Effector CD8-positive, alpha-beta T cell (primary cell): ENCODE data around the gene PRKCQ.
A peak's percentile ranks its signal among the peaks of the same experiment; 100 is the strongest.
"Not testable (repeated sequence)": the region's sequence is repeated elsewhere in the genome, so short reads cannot be mapped to it uniquely, and the experiment has no call there.

Experiments used
- DNase-seq: peaks from one replicate; lab custom pipeline; 2025; lab: John Stamatoyannopoulos, UW

The PRKCQ gene

GRCh38 chr10:6492896-6493295, 87.2 kb downstream of the PRKCQ start:
- DNase-seq, result no peak

GRCh38 chr10:6491841-6492609, 88.1 kb downstream of the PRKCQ start:
- DNase-seq, result no peak

GRCh38 chr10:6490614-6491013, 89.5 kb downstream of the PRKCQ start:
- no peak for DNase-seq

GRCh38 chr10:6487920-6488319, 92.2 kb downstream of the PRKCQ start:
- DNase-seq, result no peak

- no peak for DNase-seq
Measured at GRCh38 chr10:6486309-6486708, 93.8 kb downstream of the PRKCQ start.

GRCh38 chr10:6482737-6483357, 97.2 kb downstream of the PRKCQ start:
- DNase-seq, result no peak

GRCh38 chr10:6478722-6479121, 101.4 kb downstream of the PRKCQ start:
- no peak for DNase-seq

GRCh38 chr10:6476989-6477388, 103.1 kb downstream of the PRKCQ start:
- DNase-seq, result no peak

GRCh38 chr10:6474871-6475270, 105.2 kb downstream of the PRKCQ start:
- DNase-seq, result no peak

- no peak for DNase-seq
Measured at GRCh38 chr10:6473901-6474370, 106.1 kb downstream of the PRKCQ start.

- DNase-seq, result peak; percentile 5
Measured at GRCh38 chr10:6473430-6473829, 106.6 kb downstream of the PRKCQ start.

- DNase-seq, result not testable (repeated sequence)
Measured at GRCh38 chr10:6472710-6473005, 107.4 kb downstream of the PRKCQ start.

- no peak for DNase-seq
Measured at GRCh38 chr10:6470894-6471618, 109.0 kb downstream of the PRKCQ start.

GRCh38 chr10:6469661-6470060, 110.4 kb downstream of the PRKCQ start:
- DNase-seq, result no peak

GRCh38 chr10:6465854-6466601, 114.0 kb downstream of the PRKCQ start:
- no peak for DNase-seq

- no peak for DNase-seq
Measured at GRCh38 chr10:6465437-6465836, 114.6 kb downstream of the PRKCQ start.

GRCh38 chr10:6464862-6465430, 115.1 kb downstream of the PRKCQ start:
- no peak for DNase-seq

- no peak for DNase-seq
Measured at GRCh38 chr10:6463366-6463765, 116.7 kb downstream of the PRKCQ start.

GRCh38 chr10:6461961-6462360, 118.1 kb downstream of the PRKCQ start:
- no peak for DNase-seq

GRCh38 chr10:6460861-6461409, 119.1 kb downstream of the PRKCQ start:
- no peak for DNase-seq

GRCh38 chr10:6458814-6459213, 121.3 kb downstream of the PRKCQ start:
- DNase-seq, result no peak

GRCh38 chr10:6457376-6457775, 122.7 kb downstream of the PRKCQ start:
- no peak for DNase-seq
